Measurements from ENCODE around the gene EML5.

- TF ChIP-seq, protein P1, sequence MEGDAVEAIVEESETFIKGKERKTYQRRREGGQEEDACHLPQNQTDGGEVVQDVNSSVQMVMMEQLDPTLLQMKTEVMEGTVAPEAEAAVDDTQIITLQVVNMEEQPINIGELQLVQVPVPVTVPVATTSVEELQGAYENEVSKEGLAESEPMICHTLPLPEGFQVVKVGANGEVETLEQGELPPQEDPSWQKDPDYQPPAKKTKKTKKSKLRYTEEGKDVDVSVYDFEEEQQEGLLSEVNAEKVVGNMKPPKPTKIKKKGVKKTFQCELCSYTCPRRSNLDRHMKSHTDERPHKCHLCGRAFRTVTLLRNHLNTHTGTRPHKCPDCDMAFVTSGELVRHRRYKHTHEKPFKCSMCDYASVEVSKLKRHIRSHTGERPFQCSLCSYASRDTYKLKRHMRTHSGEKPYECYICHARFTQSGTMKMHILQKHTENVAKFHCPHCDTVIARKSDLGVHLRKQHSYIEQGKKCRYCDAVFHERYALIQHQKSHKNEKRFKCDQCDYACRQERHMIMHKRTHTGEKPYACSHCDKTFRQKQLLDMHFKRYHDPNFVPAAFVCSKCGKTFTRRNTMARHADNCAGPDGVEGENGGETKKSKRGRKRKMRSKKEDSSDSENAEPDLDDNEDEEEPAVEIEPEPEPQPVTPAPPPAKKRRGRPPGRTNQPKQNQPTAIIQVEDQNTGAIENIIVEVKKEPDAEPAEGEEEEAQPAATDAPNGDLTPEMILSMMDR (IDR thresholded peaks at IDR 0.05): no peak
- no peak for TF ChIP-seq POLR2AphosphoS5 (IDR thresholded peaks at IDR 0.05; ENCODE audit: insufficient read depth in 1 of 2, low read depth in 1 of 2)
- TF ChIP-seq POLR2A (IDR thresholded peaks at IDR 0.05): no peak
These were observed 32.8 kb upstream of the EML5 start for GRCh38 chr14:88825503-88825902.

Measured in vagina (tissue), 2 donors.